GM19452 (cell line): Measurements from ENCODE around the gene TMEM185A.
"Not testable (repeated sequence)": the region's sequence is repeated elsewhere in the genome, so short reads cannot be mapped to it uniquely, and the experiment has no call there.

Source experiments
- ATAC-seq: cut with Tn5 transposase; IDR thresholded peaks from one replicate; pipeline ENCODE4 v1.9.1; 2021; ENCODE audit not compliant: unreplicated experiment

Gene TMEM185A

GRCh38 chrX:149555251-149555650 lies 76.3 kb downstream of the TMEM185A start:
- ATAC-seq, result not testable (repeated sequence)

GRCh38 chrX:149551939-149552248 lies 79.7 kb downstream of the TMEM185A start:
- ATAC-seq, result not testable (repeated sequence)

DNA sequence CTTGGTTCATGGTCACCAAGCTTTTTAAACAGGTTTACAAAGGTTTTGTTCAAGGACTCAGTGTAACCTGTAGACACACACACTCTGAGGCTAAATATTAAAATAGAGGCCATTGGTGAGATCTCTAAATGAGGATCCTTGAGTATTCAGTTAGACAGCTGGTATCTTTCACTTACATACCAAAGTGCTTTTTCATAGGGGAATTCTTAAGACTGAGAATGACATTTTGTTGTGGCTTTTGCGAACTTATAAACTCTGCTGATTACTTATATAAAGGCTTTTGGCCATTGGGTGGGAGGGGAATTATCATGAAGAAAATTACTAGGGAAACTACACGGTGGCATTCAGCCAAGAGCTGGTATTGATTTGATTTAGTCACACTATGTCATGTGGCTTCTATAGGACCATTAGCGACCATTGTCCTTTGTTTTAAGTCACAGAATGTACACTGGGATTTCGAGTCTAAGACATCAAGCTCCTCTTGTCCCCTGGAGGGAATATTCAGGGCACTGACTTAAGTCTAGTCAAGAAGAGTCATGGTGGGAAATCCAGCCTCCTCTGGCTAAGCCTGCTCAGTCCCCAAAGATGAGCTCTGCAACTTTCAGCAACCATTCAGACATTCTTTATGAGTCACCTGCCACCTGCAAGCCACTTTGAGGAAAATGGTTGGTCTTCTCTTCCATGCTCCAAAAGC lies 80.2 kb downstream of the TMEM185A start:
- ATAC-seq, result not testable (repeated sequence)

- ATAC-seq, result not testable (repeated sequence)
Measured at GRCh38 chrX:149550454-149550853, 81.1 kb downstream of the TMEM185A start.

GRCh38 chrX:149549701-149550100 lies 81.9 kb downstream of the TMEM185A start, which contains the start of gene HSFX3:
Gene HSFX3 (minus strand): TSS chrX:149549924. CDS start chrX:149549852, 72 bp downstream.
- ATAC-seq, result not testable (repeated sequence)

DNA sequence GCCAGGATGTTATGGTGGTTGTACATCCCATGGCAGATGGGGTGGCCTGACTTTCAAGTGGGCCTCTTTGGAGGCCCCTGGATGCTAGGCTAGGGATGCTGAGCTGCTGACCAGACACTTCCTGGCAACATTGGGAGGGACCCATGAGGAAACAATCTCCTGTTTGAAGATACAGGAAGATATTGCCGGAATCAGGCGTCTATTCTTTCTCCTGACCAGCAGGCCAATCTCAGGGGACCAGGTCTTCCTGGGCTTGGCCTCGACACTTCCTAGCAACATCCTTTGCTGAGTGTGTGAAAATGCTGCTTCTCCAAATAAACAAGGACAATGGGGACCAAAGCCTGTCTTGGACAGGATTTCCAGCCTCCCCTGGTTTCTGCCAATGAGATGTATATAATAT lies 83.8 kb downstream of the TMEM185A start:
- not testable (repeated sequence) for ATAC-seq

DNA sequence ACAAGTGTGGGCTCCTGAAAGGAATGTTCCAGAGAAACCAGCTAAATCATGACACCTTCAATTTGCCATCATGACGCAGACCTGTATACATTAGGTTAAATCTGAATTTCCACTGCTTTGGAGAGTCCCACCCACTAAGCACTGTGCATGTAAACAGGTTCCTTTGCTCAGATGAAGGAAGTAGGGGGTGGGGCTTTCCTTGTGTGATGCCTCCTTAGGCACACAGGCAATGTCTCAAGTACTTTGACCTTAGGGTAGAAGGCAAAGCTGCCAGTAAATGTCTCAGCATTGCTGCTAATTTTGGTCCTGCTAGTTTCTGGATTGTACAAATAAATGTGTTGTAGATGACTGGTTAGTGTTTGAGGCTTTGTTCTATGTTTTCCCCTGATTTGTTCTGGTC lies 84.6 kb downstream of the TMEM185A start:
- ATAC-seq, result not testable (repeated sequence)
